Body of pancreas (tissue), 4 donors: Measurements from ENCODE around the gene GABRB1. TPM values are rescaled to one million over a fixed set of nuclear protein-coding genes. Genes with fewer than 3 reads are reported as not detected.

ENCODE experiments used
- ATAC-seq: fragments of 150-250 bp; one replicate; pipeline ENCODE4 v1.9.1; 2016
- DNase-seq, 4 donors: peaks; one replicate each; pipeline ENCODE4 v3.0.0-alpha.2; 2019
- H3K27ac ChIP-seq, 4 donors: fragments of 200-600 bp; sonication (generic); 1 replicate in 3 of 4; 2 replicates in 1 of 4; pipeline versions ENCODE4 v1.5.1 to v1.6.1; 2016 to 2019; ENCODE audit warnings: mild to moderate bottlenecking in 1 of 4, mixed read lengths in 1 of 4, moderate library complexity in 1 of 4
- H3K27me3 ChIP-seq, 2 donors: fragments of 200-600 bp; sonication (generic); one replicate each; pipeline ENCODE4 v1.6.0; 2016; ENCODE audit warnings: mild to moderate bottlenecking in 1 of 2
- H3K36me3 ChIP-seq, 2 donors: fragments of 200-600 bp; sonication (generic); replicated peaks in 1 of 2; 2 replicates each; pipeline ENCODE4 v1.5.1; 2016; ENCODE audit warnings: low read depth in 2 of 2; ENCODE audit not compliant: insufficient read depth in 1 of 2
- H3K4me1 ChIP-seq: fragments of 200-600 bp; sonication (generic); one replicate; pipeline ENCODE4 v1.6.0; 2016
- H3K4me3 ChIP-seq, 2 donors: fragments of 200-600 bp; sonication (generic); 1 replicate in 1 of 2; 2 replicates in 1 of 2; pipeline ENCODE4 v1.5.1; 2016 to 2019
- H3K9me3 ChIP-seq, 3 donors: fragments of 200-600 bp; sonication (generic); 1 replicate in 2 of 3; 2 replicates in 1 of 3; pipeline ENCODE4 v1.5.1; 2016
- POLR2A ChIP-seq, 3 donors: fragments of 450-650 bp; IDR thresholded peaks; one replicate each; pipeline ENCODE4 v1.6.1; 2016; ENCODE audit warnings: antibody characterized with exemption in 3 of 3, mild to moderate bottlenecking in 2 of 3
- WGBS, 2 donors: methylation state at CpG; one replicate each; pipeline ENCODE4 v1.1.5; 2017; 5-methylcytosine and 5-hydroxymethylcytosine counted together
- intact Hi-C: fragments of 100-400 bp; cut with DNase I; formaldehyde crosslinking; loops from one replicate; pipeline ENCODE4 v1.15.1; 2023
- total RNA-seq, 2 donors: library from RNA; depleted of rRNA; stranded (reverse); fragments of >200 nt; gene quantifications; one replicate each; pipeline ENCODE4 v1.1.0, GENCODE V29; 2016
- TF ChIP-seq, protein P1 (sequence below), 7 experiments: fragments of 450-650 bp in 4 of 7; fragments of 200-600 bp in 3 of 7; sonication (generic) in 3 of 7; IDR thresholded peaks; one replicate each; pipeline ENCODE4 v1.5.1; 2016 to 2019; ENCODE audit warnings: antibody characterized with exemption in 7 of 7

The GABRB1 gene
- total RNA-seq, 2 donors from 2014 or later, result not detected

DNA sequence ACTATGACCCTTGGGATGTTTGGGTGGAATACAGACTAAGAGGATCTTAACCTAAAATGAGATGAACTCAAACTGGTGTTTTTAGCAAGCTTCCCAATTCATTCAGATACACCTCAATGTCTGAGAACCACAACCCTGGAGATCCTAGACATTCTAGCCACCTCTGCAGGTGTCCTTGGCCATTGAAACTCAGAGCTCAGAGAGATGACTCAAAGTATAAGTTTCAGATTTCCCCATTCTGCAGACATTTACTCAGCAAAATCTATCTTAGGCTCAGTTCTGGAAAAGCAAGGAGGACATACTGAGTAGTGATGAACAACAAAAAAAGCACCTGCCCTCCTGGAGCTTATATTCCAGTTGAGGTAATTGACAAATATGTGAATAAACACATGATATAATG, 384.4 kb downstream of the GABRB1 start:
- no peak overlapping the region for H3K27ac ChIP-seq
- no peaks in the 10 kb centered on the region for H3K36me3 ChIP-seq
- ATAC-seq (no peak), DNase-seq (no peak)
- no peaks in the 10 kb centered on the region for H3K27me3 ChIP-seq
- TF ChIP-seq, protein P1, sequence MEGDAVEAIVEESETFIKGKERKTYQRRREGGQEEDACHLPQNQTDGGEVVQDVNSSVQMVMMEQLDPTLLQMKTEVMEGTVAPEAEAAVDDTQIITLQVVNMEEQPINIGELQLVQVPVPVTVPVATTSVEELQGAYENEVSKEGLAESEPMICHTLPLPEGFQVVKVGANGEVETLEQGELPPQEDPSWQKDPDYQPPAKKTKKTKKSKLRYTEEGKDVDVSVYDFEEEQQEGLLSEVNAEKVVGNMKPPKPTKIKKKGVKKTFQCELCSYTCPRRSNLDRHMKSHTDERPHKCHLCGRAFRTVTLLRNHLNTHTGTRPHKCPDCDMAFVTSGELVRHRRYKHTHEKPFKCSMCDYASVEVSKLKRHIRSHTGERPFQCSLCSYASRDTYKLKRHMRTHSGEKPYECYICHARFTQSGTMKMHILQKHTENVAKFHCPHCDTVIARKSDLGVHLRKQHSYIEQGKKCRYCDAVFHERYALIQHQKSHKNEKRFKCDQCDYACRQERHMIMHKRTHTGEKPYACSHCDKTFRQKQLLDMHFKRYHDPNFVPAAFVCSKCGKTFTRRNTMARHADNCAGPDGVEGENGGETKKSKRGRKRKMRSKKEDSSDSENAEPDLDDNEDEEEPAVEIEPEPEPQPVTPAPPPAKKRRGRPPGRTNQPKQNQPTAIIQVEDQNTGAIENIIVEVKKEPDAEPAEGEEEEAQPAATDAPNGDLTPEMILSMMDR (IDR thresholded peaks at IDR 0.05), result no peak
- TF ChIP-seq POLR2A (IDR thresholded peaks at IDR 0.05), result no peak
- no peaks in the 10 kb centered on the region for H3K4me1 ChIP-seq
- intact Hi-C loops, result no loop called here
- no peaks in the 10 kb centered on the region for H3K9me3 ChIP-seq
- no peak overlapping the region for H3K4me3 ChIP-seq

DNA sequence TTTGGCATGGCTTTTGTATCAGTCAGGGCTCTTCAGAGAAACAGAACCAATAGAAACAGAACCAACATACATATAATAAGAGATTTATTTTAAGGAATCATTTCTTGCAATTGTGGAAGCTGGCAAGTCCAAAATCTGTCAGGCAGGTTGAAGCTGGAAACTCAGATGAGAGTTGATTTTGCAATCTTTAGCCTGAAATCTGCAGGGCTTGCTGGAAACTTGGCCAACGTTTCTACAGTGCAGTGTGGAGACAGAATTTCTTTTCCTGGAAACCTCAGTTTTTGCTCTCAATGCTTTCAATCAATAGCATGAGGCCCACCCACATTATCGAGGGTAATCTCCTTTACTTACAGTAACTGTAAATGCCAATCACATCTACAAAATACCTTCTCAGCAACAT, 386.8 kb downstream of the GABRB1 start:
- ATAC-seq, result no peak
- H3K27me3 ChIP-seq, result no peaks in the 10 kb centered on the region
- H3K27ac ChIP-seq, result no peak overlapping the region
- no peaks in the 10 kb centered on the region for H3K36me3 ChIP-seq
- intact Hi-C loops, result no loop called here
- H3K4me1 ChIP-seq, result no peaks in the 10 kb centered on the region
- H3K4me3 ChIP-seq, result no peak overlapping the region
- 25 to 39% methylated on average over 2 of the region's 2 CpGs for WGBS, 2 donors
- H3K9me3 ChIP-seq, result no peaks in the 10 kb centered on the region
- DNase-seq, result no peak
- TF ChIP-seq, protein P1 (IDR thresholded peaks at IDR 0.05), result no peak
- no peak for TF ChIP-seq POLR2A (IDR thresholded peaks at IDR 0.05)

DNA sequence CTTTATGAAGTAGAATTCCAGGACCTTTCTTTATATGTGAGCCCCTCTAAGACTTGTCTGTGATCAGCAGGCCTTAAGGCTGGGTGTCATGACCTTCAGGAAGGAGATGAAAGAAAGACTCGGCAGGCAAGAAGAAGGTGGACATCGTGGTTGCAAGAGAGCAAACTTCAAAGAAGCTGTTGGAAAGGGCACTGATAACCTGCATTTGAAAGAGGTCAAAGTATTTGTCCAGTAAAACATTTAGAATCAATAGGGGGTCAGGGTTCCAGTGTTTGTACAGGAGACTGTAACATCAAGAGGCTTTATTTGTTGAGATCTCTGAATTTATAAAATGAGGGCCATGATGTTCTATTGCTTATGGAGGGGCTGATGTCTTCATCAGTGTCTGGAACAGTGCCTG, 387.9 kb downstream of the GABRB1 start:
- Histone ChIP-seq H3K36me3 (no peaks in the 10 kb centered on the region), H3K4me1 (no peaks in the 10 kb centered on the region), H3K27ac (no peak overlapping the region), H3K4me3 (no peak overlapping the region), H3K9me3 (no peaks in the 10 kb centered on the region), H3K27me3 (no peaks in the 10 kb centered on the region)
- DNase-seq, result no peak
- WGBS, 2 donors, result 29 to 43% methylated on average over 2 of the region's 2 CpGs
- no peak for ATAC-seq
- intact Hi-C loops, result no loop called here
- TF ChIP-seq, protein P1 (IDR thresholded peaks at IDR 0.05), result no peak
- TF ChIP-seq POLR2A (IDR thresholded peaks at IDR 0.05), result no peak

DNA sequence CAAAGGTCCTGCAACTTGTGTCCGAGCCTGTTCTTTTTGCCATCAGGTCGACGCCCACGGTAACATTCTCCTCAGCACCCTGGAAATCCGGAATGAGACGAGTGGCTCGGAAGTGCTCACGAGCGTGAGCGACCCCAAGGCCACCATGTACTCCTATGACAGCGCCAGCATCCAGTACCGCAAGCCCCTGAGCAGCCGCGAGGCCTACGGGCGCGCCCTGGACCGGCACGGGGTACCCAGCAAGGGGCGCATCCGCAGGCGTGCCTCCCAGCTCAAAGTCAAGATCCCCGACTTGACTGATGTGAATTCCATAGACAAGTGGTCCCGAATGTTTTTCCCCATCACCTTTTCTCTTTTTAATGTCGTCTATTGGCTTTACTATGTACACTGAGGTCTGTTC, 394.3 kb downstream of the GABRB1 start:
- intact Hi-C loops, result no loop called here
- DNase-seq, result no peak
- no peaks in the 10 kb centered on the region for H3K9me3 ChIP-seq
- no peak overlapping the region for H3K4me3 ChIP-seq
- no peaks in the 10 kb centered on the region for H3K36me3 ChIP-seq
- H3K27ac ChIP-seq, result no peak overlapping the region
- no peak for TF ChIP-seq POLR2A (IDR thresholded peaks at IDR 0.05)
- TF ChIP-seq, protein P1 (IDR thresholded peaks at IDR 0.05), result no peak
- WGBS, 2 donors, result 90 to 92% methylated on average over 24 to 25 of the region's 25 CpGs
- ATAC-seq, result no peak
- no peaks in the 10 kb centered on the region for H3K27me3 ChIP-seq
- H3K4me1 ChIP-seq, result no peaks in the 10 kb centered on the region

DNA sequence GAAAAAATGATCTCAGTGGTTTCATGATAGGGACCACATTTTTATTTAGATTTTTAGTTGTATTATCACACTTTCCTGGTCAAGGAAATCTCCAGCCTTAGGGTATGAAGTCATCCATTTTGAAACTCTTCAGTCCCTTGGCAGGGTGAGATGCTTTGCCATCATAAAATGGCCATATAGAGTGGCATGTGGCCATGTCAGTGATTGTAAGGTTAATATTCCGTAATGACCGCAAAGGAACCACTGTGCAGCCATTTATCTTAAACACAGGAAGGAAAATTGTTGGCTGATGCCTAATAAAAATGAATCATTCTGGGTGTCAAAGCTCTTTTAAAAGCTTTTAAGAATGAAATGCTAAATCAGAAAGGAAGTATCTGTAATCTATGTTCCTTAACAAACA, 396.6 kb downstream of the GABRB1 start:
- DNase-seq, result no peak
- H3K4me1 ChIP-seq, result no peaks in the 10 kb centered on the region
- TF ChIP-seq POLR2A (IDR thresholded peaks at IDR 0.05), result no peak
- TF ChIP-seq, protein P1 (IDR thresholded peaks at IDR 0.05), result no peak
- H3K4me3 ChIP-seq, result no peak overlapping the region
- no peak overlapping the region for H3K27ac ChIP-seq
- 56 to 67% methylated on average over 2 of the region's 2 CpGs for WGBS, 2 donors
- H3K27me3 ChIP-seq, result no peaks in the 10 kb centered on the region
- ATAC-seq, result no peak
- no peaks in the 10 kb centered on the region for H3K9me3 ChIP-seq
- intact Hi-C loops, result no loop called here
- no peaks in the 10 kb centered on the region for H3K36me3 ChIP-seq
